Measurements from ENCODE around the gene LEKR1. TPM values are rescaled to one million over a fixed set of nuclear protein-coding genes. Genes with fewer than 3 reads are reported as not detected.

LEKR1 gene
- total and polyA plus RNA-seq, 2 of the 13 experiments (the other 11 are each of a cell fraction or from before 2014, with no cell fraction given), result 0.49 to 1.5 TPM

DNA sequence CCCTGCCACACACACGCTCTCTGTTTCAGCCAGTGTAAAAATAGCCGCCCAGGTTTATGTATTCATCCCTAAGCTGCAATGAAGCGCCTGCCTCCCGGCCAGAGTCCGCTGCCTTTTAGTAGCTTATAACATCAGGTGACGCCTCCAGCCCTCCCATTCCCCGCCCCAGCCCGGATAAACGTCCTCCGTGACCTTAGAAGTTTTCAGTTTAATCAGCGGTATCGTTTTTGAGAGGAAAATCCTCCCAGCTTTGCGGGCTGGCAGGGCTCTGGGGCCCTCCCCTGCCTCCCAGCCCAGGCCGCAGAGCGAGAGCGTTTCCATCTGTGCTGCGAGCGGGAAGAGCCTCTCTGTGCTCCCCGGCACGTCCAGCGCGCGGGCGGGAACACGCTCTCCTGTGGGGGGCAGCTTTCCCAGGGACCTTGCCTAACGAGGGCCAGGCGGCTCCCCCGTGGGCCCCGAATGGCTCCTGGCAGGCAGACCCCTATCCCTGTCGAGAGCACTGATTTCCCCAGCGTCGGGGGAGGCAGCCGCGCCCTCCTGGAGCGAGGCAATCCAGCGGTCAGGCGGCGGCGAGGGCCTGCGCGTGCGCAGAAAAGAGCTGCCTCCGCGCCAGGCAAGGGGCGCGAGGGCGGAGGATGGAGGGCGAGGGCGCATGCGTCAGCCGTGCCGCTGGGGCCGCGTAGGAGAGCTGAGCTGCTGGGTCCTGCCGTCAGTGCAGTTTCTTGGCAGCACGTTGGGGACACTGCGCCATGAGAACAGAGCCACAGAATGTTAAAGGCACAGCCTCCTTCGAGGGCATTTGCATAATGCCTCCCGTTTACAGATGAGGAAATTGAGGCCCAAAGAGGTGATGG, 262.7 kb downstream of the LEKR1 start (continued):
- TF ChIP-seq ZBTB44 (CRISPR knock-in tag; IDR thresholded peaks at IDR 0.05) (peak; percentile 19; the same call in 1 of the 2 replicates), SRSF4 (IDR thresholded peaks at IDR 0.05; ENCODE audit: low read depth, low read length, poor library complexity, severe bottlenecking) (no peak), CREBL2 (CRISPR knock-in tag; IDR thresholded peaks at IDR 0.05; ENCODE audit: borderline replicate concordance) (peak; percentile 85; the same call in 1 of the 2 replicates), KAT8 (CRISPR knock-in tag; IDR thresholded peaks at IDR 0.05) (peak; percentile 72), ZBTB10 (CRISPR knock-in tag; IDR thresholded peaks at IDR 0.05; ENCODE audit: borderline replicate concordance) (no peak; the same call in 1 of the 2 replicates), DNMT1 (CRISPR knock-in tag; IDR thresholded peaks at IDR 0.05) (no peak), ZSCAN9 (CRISPR knock-in tag; IDR thresholded peaks at IDR 0.05; ENCODE audit: borderline replicate concordance) (peak; percentile 59; the same call in 1 of the 2 replicates), MXD1 (CRISPR knock-in tag; IDR thresholded peaks at IDR 0.05) (peak; percentile 83; the same call in 1 of the 2 replicates), ZBTB20 (CRISPR knock-in tag; IDR thresholded peaks at IDR 0.05; ENCODE audit: borderline replicate concordance, low read depth) (no peak; the same call in 1 of the 2 replicates), ATF4 (CRISPR knock-in tag; IDR thresholded peaks at IDR 0.05) (peak in 1 of 2 experiments; percentile 44; a peak in 1 of 4 replicates), ZNF180 (CRISPR knock-in tag; IDR thresholded peaks at IDR 0.05; ENCODE audit: borderline replicate concordance, low read depth) (no peak), FOXJ3 (CRISPR knock-in tag; IDR thresholded peaks at IDR 0.05; ENCODE audit: borderline replicate concordance) (0 out of 2 replicates have a peak, but pooled peaks have one; percentile 37)
- TF ChIP-seq, protein P1, sequence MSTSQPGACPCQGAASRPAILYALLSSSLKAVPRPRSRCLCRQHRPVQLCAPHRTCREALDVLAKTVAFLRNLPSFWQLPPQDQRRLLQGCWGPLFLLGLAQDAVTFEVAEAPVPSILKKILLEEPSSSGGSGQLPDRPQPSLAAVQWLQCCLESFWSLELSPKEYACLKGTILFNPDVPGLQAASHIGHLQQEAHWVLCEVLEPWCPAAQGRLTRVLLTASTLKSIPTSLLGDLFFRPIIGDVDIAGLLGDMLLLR (CRISPR knock-in tag; IDR thresholded peaks at IDR 0.05), result peak; percentile 71; the same call in 1 of the 2 replicates
- TF ChIP-seq, protein P2, sequence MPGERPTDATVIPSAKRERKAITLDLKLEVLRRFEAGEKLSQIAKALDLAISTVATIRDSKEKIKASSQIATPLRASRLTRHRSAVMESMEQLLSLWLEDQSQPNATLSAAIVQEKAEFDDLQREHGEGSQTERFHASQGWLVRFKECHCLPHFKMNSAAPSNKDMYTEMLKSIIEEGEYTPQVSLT (CRISPR knock-in tag; IDR thresholded peaks at IDR 0.05; ENCODE audit: borderline replicate concordance, low read depth), result no peak
